GDM1 (cell line): ENCODE data around the gene OR51A2.
A peak's percentile ranks its signal among the peaks of the same experiment; 100 is the strongest.
"Not testable (repeated sequence)": the region's sequence is repeated elsewhere in the genome, so short reads cannot be mapped to it uniquely, and the experiment has no call there.

ENCODE experiments used
- DNase-seq: peaks from one replicate; lab custom pipeline; 2025; lab: John Stamatoyannopoulos, UW

Gene OR51A2, protein sequence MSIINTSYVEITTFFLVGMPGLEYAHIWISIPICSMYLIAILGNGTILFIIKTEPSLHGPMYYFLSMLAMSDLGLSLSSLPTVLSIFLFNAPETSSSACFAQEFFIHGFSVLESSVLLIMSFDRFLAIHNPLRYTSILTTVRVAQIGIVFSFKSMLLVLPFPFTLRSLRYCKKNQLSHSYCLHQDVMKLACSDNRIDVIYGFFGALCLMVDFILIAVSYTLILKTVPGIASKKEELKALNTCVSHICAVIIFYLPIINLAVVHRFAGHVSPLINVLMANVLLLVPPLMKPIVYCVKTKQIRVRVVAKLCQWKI

GRCh38 chr11:4955613-4956012 is at the start of gene OR51A2:
Gene OR51A2, minus strand, starts transcription at chr11:4955713. Its CDS starts 0 bp downstream, at chr11:4955713.
- not testable (repeated sequence) for DNase-seq

DNA sequence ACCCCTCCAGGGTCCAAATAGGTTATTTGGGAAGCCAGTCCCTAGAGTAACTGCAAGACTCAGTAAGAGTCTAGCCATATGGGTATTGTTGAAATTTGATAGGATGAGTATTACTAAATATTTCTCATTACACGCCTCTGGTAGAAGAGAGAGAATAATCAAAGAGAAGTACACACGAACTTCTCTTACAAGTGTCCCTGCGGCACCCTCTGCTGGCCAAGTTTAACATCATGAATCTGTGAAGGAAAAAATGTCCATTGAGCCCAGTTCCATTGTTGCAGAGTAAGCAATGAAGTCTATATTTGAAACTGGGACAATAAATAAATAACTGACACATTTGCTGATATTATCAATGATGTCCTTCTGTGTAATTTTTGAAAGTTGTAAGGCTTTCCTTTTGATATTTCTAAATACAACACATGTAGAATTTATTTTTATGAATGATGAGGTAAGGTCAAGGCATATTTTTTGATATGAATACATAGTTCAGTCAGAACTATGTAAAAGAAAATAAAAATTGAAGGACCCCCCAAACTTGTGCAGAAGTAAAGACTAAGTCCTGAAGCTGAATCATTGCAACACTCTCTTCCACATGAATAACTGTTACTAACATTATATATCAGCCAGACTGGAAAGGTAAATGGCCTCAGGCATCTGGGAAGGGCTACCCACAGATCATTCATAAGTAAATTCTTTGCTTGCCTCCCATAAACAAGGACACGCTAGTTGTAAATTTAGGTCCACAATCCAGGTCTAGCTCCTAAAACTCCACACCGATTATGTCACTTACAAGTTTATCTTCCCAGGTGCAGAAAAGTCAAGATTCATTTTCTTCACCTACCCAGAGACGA is 49.1 kb upstream of the OR51A2 start:
- DNase-seq = peak; percentile 5

GRCh38 chr11:4994551-4994950 is 39.0 kb upstream of the OR51A2 start, which contains the start of gene OR51L1:
Gene OR51L1, plus strand, starts transcription at chr11:4994851. Its CDS starts 4,132 bp downstream, at chr11:4998983.
- no peak for DNase-seq

- no peak for DNase-seq
These were observed 35.5 kb upstream of the OR51A2 start for GRCh38 chr11:4991060-4991459.

GRCh38 chr11:4983841-4984240 is 28.3 kb upstream of the OR51A2 start:
- DNase-seq = no peak

DNA sequence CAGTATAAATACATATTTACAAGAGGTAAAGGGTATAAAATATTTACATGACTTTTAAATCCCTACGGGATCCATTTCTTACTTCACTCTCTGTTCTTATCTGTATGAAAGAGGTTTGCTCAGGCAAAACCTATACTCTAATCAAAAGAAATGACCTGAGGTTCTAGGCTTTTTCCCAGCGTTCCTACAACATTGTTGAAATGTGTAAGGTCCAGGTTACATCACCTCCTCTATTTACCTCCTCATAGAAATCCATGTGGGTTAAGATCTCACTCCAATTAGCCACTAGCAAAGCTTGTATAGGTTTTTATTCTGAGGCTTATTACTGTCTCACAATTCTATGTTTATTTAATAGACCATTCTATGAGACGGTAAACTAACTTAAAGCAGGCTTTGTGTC is 27.2 kb upstream of the OR51A2 start:
- DNase-seq = no peak

GRCh38 chr11:4979036-4979435 is 23.5 kb upstream of the OR51A2 start:
- no peak for DNase-seq

DNA sequence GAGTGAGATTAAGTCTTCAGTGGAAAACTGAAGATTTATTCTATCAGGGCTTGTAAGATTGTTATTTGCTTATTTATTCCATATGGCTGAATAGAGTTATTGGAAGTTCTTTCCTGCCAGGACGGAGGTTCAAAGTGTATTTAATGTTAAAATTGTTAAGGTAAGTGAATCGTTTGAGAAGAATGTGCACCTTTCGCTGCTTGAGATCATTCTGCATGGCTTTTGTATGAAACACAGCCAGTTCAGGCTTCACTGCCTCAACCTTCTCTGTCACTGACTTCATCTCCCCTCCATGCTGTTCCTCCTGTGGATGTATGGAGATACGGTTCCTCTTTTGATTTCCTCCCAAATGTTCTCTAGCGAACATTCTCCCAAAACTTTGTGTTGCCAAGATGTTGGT is 19.9 kb upstream of the OR51A2 start:
- no peak for DNase-seq

DNA sequence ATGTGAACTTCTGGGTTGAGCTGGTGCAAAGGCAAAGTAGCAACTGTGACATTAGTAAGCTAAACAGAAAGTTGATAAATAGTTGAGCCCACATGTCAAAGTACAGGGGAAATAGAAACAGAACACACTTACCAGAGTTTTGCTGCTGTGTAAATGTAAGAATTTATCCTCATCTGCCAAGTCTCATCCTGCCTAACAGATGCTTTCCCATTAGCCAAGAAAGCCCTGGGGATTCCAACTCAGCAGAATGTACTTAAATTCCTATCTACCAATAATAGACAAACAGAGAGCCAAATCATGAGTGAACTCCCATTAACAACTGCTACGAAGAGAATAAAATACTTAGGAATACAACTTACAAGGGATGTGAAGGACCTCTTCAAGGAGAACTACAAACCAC is 7.3 kb upstream of the OR51A2 start:
- DNase-seq = no peak

DNA sequence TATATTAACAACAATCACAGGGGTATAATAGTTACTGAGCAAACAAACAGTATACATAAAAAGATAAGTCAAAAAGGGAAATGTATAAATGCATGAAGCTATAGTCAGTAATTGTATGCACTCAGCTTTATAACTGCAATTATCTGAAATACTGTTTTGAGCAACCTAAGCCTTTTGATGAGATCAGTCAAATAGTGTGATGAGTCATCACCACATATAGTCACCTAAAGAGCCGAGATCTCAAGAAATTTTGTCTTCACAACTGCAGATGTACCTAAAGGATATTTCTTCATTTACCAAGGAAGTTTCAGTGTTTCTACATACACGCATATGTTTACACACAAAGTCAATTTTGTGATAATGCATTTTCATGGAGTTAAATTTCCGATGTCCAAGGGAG is 5.4 kb upstream of the OR51A2 start:
- no peak for DNase-seq

- no peak for DNase-seq
These were observed 1.9 kb upstream of the OR51A2 start for GRCh38 chr11:4957396-4957795.

GRCh38 chr11:4947505-4947904 is 8.0 kb downstream of the OR51A2 start, which contains the start of gene OR51A4:
Gene OR51A4, minus strand, starts transcription at chr11:4947605. Its CDS starts 505 bp downstream, at chr11:4947100.
- no peak for DNase-seq

GRCh38 chr11:4936745-4937144 is 18.8 kb downstream of the OR51A2 start:
- DNase-seq = no peak

GRCh38 chr11:4932751-4933150 is 22.8 kb downstream of the OR51A2 start:
- no peak for DNase-seq

DNA sequence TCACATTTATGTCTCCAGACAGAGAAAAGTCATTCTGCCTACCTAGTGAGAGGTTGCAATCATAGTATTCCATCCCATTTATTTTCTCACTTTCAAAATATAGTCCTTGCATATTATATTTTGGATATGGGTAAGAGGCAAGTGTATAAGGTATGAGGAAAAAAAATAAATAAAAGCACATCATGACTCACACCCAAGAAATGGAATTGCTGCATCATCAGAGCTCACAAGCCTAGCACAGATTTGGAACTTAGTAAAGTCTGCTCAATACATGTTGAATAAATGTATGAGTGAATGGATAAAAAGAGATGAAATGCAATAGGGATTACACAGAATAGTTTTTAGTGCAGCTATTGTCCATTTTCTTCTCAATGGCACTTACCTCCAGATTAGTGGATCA is 28.9 kb downstream of the OR51A2 start:
- DNase-seq = no peak

- no peak for DNase-seq
These were observed 31.3 kb downstream of the OR51A2 start, which contains the start of gene OR51G1 for GRCh38 chr11:4924239-4924638. Gene OR51G1, minus strand, starts transcription at chr11:4924339. Its CDS starts 0 bp downstream, at chr11:4924339.

GRCh38 chr11:4922304-4922703 is 33.2 kb downstream of the OR51A2 start:
- no peak for DNase-seq

- no peak for DNase-seq
These were observed 33.7 kb downstream of the OR51A2 start for GRCh38 chr11:4921796-4922195.

DNA sequence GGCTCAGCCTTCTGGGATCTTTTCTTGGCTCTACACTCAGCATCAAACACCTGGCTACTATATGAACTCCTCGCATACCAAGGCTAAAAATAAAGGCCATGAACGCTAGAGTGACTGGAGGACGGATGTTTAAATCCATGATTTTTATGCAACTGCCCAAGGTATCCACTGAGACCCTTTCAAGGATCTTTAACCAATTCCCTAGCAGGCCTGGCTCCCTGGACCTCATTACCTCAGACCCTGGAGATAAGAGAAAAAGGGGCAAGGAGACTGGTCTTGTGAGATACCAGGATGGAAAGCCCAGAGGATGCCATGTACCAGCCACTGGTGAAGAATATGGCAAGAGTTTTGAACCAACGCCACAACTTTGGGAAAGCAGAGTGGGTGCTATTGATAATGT is 36.3 kb downstream of the OR51A2 start, which contains the start of gene OR51G2:
Gene OR51G2 (minus strand): TSS at position 101 of the 400 bp plus-strand sequence. CDS start 3,687 bp downstream, outside the sequence.
- DNase-seq = no peak

- no peak for DNase-seq
These were observed 38.9 kb downstream of the OR51A2 start for GRCh38 chr11:4916581-4916980.
